GM23338 (cell line): ENCODE data around the gene MYT1. TPM values are rescaled to one million over a fixed set of nuclear protein-coding genes. Genes with fewer than 3 reads are reported as not detected.

ENCODE experiments used
- ATAC-seq: fragments of 200-7000 bp; cut with Tn5 transposase; 3 replicates; pipeline ENCODE4 v1.9.1; 2020
- DNase-seq: peaks from one replicate; pipeline ENCODE4 v3.0.0-alpha.2; 2015; ENCODE audit warnings: low spot score
- H2AFZ ChIP-seq: fragments of 200-600 bp; sonication (generic); 2 replicates; pipeline ENCODE4 v1.8.0; 2016; ENCODE audit warnings: antibody characterized with exemption, mild to moderate bottlenecking, moderate library complexity
- H3F3A ChIP-seq: fragments of 200-600 bp; sonication (generic); replicated peaks from 2 replicates; pipeline ENCODE4 v1.8.0; 2017; ENCODE audit warnings: antibody characterized with exemption, mixed run types, low read depth
- H3K27ac ChIP-seq: fragments of 200-600 bp; sonication (generic); 2 replicates; pipeline ENCODE4 v1.6.1; 2016; ENCODE audit warnings: low read depth
- H3K27me3 ChIP-seq: fragments of 200-600 bp; sonication (generic); 2 replicates; pipeline ENCODE4 v1.8.0; 2016; ENCODE audit warnings: mild to moderate bottlenecking, mixed run types, moderate library complexity; ENCODE audit not compliant: insufficient read depth
- H3K36me3 ChIP-seq: fragments of 200-600 bp; sonication (generic); 2 replicates; pipeline ENCODE4 v1.8.0; 2016; ENCODE audit warnings: mild to moderate bottlenecking; ENCODE audit not compliant: insufficient read depth
- H3K4me1 ChIP-seq: fragments of 200-600 bp; sonication (generic); 2 replicates; pipeline ENCODE4 v1.8.0; 2016; ENCODE audit warnings: mild to moderate bottlenecking, moderate library complexity; ENCODE audit not compliant: insufficient read depth
- H3K4me2 ChIP-seq: fragments of 200-600 bp; sonication (generic); 2 replicates; pipeline ENCODE4 v1.7.1; 2017; ENCODE audit warnings: mixed run types
- H3K4me3 ChIP-seq: fragments of 200-600 bp; sonication (generic); 2 replicates; pipeline ENCODE4 v1.6.1; 2016; ENCODE audit warnings: mixed run types
- H3K79me2 ChIP-seq: fragments of 200-600 bp; sonication (generic); replicated peaks from 2 replicates; pipeline ENCODE4 v1.8.0; 2017; ENCODE audit warnings: mild to moderate bottlenecking; ENCODE audit not compliant: insufficient read depth
- H3K9me2 ChIP-seq: fragments of 200-600 bp; sonication (generic); 2 replicates; pipeline ENCODE4 v1.8.0; 2017; ENCODE audit not compliant: insufficient read depth
- H4K20me1 ChIP-seq: fragments of 200-600 bp; sonication (generic); replicated peaks from 2 replicates; pipeline ENCODE4 v1.8.0; 2017; ENCODE audit warnings: mild to moderate bottlenecking; ENCODE audit not compliant: insufficient read depth
- H3K27ac Mint-ChIP-seq: 2 replicates; pipeline ENCODE4 v1.8.0; 2020; ENCODE audit warnings: inconsistent platforms, mild to moderate bottlenecking, moderate library complexity, mixed read lengths
- H3K27me3 Mint-ChIP-seq: 3 replicates; pipeline ENCODE4 v1.8.0; 2022; ENCODE audit warnings: low read depth, mild to moderate bottlenecking, moderate library complexity, mixed read lengths, inconsistent platforms; ENCODE audit not compliant: insufficient read depth, poor library complexity
- H3K36me3 Mint-ChIP-seq: 3 replicates; pipeline ENCODE4 v1.8.0; 2021; ENCODE audit warnings: low read depth, mild to moderate bottlenecking, inconsistent platforms, moderate library complexity, mixed read lengths
- H3K4me1 Mint-ChIP-seq: 3 replicates; pipeline ENCODE4 v1.8.0; 2020; ENCODE audit warnings: mild to moderate bottlenecking, inconsistent platforms, mixed read lengths
- H3K4me3 Mint-ChIP-seq: 3 replicates; pipeline ENCODE4 v1.8.0; 2021; ENCODE audit warnings: moderate library complexity, mild to moderate bottlenecking, inconsistent platforms, mixed read lengths
- H3K9me3 Mint-ChIP-seq: 3 replicates; pipeline ENCODE4 v1.8.0; 2020; ENCODE audit warnings: moderate library complexity, mild to moderate bottlenecking, inconsistent platforms, mixed read lengths
- CREB1 ChIP-seq: fragments of 250-450 bp; sonication (Bioruptor Pico); IDR thresholded peaks from 2 replicates; pipeline ENCODE4 v1.5.0; 2020; ENCODE audit warnings: low read depth, mild to moderate bottlenecking, moderate library complexity
- EZH2 ChIP-seq: fragments of 200-600 bp; sonication (generic); IDR thresholded peaks from one replicate; pipeline ENCODE4 v1.8.0; 2017; ENCODE audit warnings: antibody characterized with exemption, mild to moderate bottlenecking, low read depth; ENCODE audit not compliant: unreplicated experiment
- EZH2phosphoT487 ChIP-seq: fragments of 200-600 bp; sonication (generic); IDR thresholded peaks from one replicate; pipeline ENCODE4 v1.8.1; 2018; ENCODE audit warnings: antibody characterized with exemption; ENCODE audit not compliant: unreplicated experiment
- JUNB ChIP-seq: IDR thresholded peaks from one replicate; pipeline ENCODE4 v1.6.1; 2016; ENCODE audit warnings: antibody characterized with exemption; ENCODE audit not compliant: unreplicated experiment
- NANOG ChIP-seq: IDR thresholded peaks from 2 replicates; pipeline ENCODE4 v1.6.1; 2016; ENCODE audit warnings: antibody characterized with exemption, borderline replicate concordance
- POLR2AphosphoS5 ChIP-seq: IDR thresholded peaks from 2 replicates; pipeline ENCODE4 v1.6.1; 2016; ENCODE audit warnings: antibody characterized with exemption, low read depth
- STAT1 ChIP-seq: IDR thresholded peaks from one replicate; pipeline ENCODE4 v1.6.1; 2016; ENCODE audit warnings: antibody characterized with exemption; ENCODE audit not compliant: unreplicated experiment
- ZNF114 ChIP-seq: fragments of 250-450 bp; sonication (Bioruptor Pico); IDR thresholded peaks from 2 replicates; pipeline ENCODE4 v1.5.0; 2020; ENCODE audit warnings: mild to moderate bottlenecking, moderate library complexity
- ZNF331 ChIP-seq: fragments of 250-450 bp; sonication (Bioruptor Pico); IDR thresholded peaks from 2 replicates; pipeline ENCODE4 v1.5.0; 2020; ENCODE audit warnings: low read depth, mild to moderate bottlenecking, moderate library complexity
- polyA plus RNA-seq: library from polyadenylated mRNA; unstranded; fragments of >200 nt; fragmentation: Nextera tagmentation; extraction: Ambion mirVana; gene quantifications from 2 replicates; pipeline ENCODE4 v1.2.1, GENCODE V29; 2016
- total RNA-seq: library from RNA; depleted of rRNA; stranded (reverse); fragments of >200 nt; shearing (Covaris generic); gene quantifications from 2 replicates; pipeline ENCODE4 v1.2.3, GENCODE V29; 2014
- TF ChIP-seq, protein P1 (sequence below): fragments of 250-450 bp; sonication (Bioruptor Pico); IDR thresholded peaks from 2 replicates; pipeline ENCODE4 v1.5.0; 2020; ENCODE audit warnings: mild to moderate bottlenecking, moderate library complexity
- TF ChIP-seq, protein P2 (sequence below): IDR thresholded peaks from 2 replicates; pipeline ENCODE4 v1.6.1; 2016; ENCODE audit warnings: antibody characterized with exemption
- TF ChIP-seq, protein P3 (sequence below), 2 experiments: fragments of 200-600 bp in 1 of 2; sonication (generic) in 1 of 2; conservative IDR thresholded peaks; 2 replicates each; pipeline versions ENCODE4 v1.5.1 to v1.6.1; 2016 to 2017; ENCODE audit warnings: antibody characterized with exemption in 2 of 2, low read depth in 2 of 2, mild to moderate bottlenecking in 2 of 2, moderate library complexity in 1 of 2

Gene MYT1
- total and polyA plus RNA-seq, 2 experiments from 2014 or later: 0.83 to 1.6 TPM

DNA sequence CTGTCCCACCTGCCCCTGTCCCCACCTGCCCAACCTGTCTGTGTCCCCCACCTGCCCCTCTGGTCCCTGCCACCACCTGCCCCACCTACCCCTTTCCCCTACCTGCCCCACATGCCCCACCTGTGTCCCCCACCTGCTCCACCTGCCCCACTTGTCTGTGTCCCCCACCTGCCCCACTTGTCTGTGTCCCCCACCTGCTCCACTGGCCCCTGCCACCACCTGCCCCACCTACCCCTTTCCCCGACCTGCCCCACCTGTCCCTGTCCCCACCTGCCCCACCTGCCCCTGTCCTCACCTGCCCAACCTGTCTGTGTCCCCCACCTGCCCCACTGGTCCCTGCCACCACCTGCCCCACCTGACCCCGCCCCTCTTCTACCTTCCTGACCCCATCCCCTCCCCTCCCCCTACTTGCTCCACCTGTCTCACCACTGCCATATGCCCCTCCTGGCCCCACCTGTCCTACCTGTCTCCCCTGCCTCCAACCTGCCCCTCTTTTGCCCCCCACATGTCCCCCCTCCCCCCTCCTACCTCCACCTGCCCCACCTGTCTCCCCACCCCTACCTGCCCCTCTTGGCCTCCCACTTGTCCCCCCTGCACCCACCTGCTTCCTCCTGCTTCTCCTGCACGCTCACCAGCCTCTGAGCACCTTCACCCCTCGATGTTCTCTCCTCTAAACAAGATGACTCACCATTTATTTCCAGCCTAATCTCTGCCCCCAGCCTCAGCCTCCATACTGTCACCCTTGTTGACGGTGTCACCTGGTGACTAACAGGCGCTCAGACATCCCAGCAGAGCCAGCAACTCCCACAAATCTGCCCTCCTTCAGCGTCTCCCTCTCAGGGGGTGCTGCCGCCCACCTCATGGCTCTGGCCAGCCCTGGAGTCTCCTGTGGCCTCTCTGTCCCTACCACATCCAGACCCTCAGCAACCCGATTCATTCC is 5.6 kb upstream of the MYT1 start:
- no peaks in the 10 kb centered on the region for H3K79me2 ChIP-seq
- H3K4me1 ChIP-seq: peaks cover 35% of the 10 kb centered on the region
- Mint-ChIP-seq H3K4me3 (no peak overlapping the region), H3K9me3 (no peaks in the 10 kb centered on the region; the same call in 2 of the 3 replicates), H3K36me3 (no peaks in the 10 kb centered on the region; the same call in 2 of the 3 replicates), H3K4me1 (peaks cover 43% of the 10 kb centered on the region), H3K27ac (no peak overlapping the region), H3K27me3 (peaks cover 34% of the 10 kb centered on the region)
- H3K27me3 ChIP-seq: peaks cover 22% of the 10 kb centered on the region
- no peak overlapping the region for H2AFZ ChIP-seq
- no peak for ATAC-seq
- H3K4me2 ChIP-seq: no peak overlapping the region
- DNase-seq: no peak
- no peaks in the 10 kb centered on the region for H3F3A ChIP-seq
- H4K20me1 ChIP-seq: no peaks in the 10 kb centered on the region; the same call in 1 of the 2 replicates
- TF ChIP-seq EZH2phosphoT487 (no peak), EZH2 (no peak), POLR2AphosphoS5 (no peak), JUNB (no peak), ZNF331 (CRISPR knock-in tag) (no peak), STAT1 (no peak), NANOG (no peak), CREB1 (no peak), ZNF114 (CRISPR knock-in tag) (no peak)
- TF ChIP-seq, protein P1, sequence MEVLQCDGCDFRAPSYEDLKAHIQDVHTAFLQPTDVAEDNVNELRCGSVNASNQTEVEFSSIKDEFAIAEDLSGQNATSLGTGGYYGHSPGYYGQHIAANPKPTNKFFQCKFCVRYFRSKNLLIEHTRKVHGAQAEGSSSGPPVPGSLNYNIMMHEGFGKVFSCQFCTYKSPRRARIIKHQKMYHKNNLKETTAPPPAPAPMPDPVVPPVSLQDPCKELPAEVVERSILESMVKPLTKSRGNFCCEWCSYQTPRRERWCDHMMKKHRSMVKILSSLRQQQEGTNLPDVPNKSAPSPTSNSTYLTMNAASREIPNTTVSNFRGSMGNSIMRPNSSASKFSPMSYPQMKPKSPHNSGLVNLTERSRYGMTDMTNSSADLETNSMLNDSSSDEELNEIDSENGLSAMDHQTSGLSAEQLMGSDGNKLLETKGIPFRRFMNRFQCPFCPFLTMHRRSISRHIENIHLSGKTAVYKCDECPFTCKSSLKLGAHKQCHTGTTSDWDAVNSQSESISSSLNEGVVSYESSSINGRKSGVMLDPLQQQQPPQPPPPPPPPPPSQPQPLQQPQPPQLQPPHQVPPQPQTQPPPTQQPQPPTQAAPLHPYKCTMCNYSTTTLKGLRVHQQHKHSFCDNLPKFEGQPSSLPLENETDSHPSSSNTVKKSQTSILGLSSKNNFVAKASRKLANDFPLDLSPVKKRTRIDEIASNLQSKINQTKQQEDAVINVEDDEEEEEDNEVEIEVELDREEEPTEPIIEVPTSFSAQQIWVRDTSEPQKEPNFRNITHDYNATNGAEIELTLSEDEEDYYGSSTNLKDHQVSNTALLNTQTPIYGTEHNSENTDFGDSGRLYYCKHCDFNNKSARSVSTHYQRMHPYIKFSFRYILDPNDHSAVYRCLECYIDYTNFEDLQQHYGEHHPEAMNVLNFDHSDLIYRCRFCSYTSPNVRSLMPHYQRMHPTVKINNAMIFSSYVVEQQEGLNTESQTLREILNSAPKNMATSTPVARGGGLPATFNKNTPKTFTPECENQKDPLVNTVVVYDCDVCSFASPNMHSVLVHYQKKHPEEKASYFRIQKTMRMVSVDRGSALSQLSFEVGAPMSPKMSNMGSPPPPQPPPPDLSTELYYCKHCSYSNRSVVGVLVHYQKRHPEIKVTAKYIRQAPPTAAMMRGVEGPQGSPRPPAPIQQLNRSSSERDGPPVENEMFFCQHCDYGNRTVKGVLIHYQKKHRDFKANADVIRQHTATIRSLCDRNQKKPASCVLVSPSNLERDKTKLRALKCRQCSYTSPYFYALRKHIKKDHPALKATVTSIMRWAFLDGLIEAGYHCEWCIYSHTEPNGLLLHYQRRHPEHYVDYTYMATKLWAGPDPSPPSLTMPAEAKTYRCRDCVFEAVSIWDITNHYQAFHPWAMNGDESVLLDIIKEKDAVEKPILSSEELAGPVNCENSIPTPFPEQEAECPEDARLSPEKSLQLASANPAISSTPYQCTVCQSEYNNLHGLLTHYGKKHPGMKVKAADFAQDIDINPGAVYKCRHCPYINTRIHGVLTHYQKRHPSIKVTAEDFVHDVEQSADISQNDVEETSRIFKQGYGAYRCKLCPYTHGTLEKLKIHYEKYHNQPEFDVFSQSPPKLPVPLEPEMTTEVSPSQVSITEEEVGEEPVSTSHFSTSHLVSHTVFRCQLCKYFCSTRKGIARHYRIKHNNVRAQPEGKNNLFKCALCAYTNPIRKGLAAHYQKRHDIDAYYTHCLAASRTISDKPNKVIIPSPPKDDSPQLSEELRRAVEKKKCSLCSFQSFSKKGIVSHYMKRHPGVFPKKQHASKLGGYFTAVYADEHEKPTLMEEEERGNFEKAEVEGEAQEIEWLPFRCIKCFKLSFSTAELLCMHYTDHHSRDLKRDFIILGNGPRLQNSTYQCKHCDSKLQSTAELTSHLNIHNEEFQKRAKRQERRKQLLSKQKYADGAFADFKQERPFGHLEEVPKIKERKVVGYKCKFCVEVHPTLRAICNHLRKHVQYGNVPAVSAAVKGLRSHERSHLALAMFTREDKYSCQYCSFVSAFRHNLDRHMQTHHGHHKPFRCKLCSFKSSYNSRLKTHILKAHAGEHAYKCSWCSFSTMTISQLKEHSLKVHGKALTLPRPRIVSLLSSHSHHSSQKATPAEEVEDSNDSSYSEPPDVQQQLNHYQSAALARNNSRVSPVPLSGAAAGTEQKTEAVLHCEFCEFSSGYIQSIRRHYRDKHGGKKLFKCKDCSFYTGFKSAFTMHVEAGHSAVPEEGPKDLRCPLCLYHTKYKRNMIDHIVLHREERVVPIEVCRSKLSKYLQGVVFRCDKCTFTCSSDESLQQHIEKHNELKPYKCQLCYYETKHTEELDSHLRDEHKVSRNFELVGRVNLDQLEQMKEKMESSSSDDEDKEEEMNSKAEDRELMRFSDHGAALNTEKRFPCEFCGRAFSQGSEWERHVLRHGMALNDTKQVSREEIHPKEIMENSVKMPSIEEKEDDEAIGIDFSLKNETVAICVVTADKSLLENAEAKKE (CRISPR knock-in tag): no peak
- TF ChIP-seq, protein P2, sequence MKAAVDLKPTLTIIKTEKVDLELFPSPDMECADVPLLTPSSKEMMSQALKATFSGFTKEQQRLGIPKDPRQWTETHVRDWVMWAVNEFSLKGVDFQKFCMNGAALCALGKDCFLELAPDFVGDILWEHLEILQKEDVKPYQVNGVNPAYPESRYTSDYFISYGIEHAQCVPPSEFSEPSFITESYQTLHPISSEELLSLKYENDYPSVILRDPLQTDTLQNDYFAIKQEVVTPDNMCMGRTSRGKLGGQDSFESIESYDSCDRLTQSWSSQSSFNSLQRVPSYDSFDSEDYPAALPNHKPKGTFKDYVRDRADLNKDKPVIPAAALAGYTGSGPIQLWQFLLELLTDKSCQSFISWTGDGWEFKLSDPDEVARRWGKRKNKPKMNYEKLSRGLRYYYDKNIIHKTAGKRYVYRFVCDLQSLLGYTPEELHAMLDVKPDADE: no peak
- TF ChIP-seq, protein P3, sequence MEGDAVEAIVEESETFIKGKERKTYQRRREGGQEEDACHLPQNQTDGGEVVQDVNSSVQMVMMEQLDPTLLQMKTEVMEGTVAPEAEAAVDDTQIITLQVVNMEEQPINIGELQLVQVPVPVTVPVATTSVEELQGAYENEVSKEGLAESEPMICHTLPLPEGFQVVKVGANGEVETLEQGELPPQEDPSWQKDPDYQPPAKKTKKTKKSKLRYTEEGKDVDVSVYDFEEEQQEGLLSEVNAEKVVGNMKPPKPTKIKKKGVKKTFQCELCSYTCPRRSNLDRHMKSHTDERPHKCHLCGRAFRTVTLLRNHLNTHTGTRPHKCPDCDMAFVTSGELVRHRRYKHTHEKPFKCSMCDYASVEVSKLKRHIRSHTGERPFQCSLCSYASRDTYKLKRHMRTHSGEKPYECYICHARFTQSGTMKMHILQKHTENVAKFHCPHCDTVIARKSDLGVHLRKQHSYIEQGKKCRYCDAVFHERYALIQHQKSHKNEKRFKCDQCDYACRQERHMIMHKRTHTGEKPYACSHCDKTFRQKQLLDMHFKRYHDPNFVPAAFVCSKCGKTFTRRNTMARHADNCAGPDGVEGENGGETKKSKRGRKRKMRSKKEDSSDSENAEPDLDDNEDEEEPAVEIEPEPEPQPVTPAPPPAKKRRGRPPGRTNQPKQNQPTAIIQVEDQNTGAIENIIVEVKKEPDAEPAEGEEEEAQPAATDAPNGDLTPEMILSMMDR (conservative IDR thresholded peaks at IDR 0.05; ENCODE audit: low read depth in 2 of 2): no peak
- H3K36me3 ChIP-seq: no peaks in the 10 kb centered on the region
- H3K27ac ChIP-seq: no peak overlapping the region
- H3K9me2 ChIP-seq: no peaks in the 10 kb centered on the region
- H3K4me3 ChIP-seq: no peak overlapping the region
